Measurements from ENCODE around the gene DRD3.

DRD3 gene

DNA sequence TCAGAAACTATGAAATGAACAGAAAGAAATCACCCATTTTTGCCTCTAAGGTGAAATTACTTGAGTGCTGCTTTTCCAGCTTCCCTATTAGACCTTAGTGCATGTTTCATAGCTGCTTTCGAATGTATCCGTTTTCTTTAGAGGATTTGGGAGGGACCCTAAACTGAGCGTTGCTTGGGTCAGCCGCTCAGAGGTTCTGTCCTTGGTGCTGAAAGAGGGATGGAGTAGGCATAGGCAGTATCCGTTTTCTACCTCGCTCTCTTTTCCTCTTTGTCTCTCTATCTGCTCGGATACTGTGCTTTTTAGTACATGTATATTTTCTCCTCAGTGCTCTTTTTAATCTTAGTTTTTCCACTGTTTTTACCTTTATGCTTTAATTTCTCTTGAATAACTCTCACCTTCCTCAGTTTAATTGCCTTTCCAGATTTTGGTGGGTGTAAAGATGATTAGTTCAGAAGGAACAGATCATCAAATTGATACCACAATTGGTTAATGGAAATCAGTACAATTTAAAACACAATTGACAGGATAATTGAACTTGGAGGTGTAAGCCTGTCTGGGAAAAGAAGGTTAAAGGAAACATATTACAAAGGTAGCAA lies at the start of gene DRD3:
TSS of gene DRD3 (minus strand) at position 283 of the 599 bp plus-strand sequence. CDS start 7,060 bp downstream, outside the sequence.
- FAIRE-seq (no peak), DNase-seq (ENCODE audit: low spot score) (no peak)

DNA sequence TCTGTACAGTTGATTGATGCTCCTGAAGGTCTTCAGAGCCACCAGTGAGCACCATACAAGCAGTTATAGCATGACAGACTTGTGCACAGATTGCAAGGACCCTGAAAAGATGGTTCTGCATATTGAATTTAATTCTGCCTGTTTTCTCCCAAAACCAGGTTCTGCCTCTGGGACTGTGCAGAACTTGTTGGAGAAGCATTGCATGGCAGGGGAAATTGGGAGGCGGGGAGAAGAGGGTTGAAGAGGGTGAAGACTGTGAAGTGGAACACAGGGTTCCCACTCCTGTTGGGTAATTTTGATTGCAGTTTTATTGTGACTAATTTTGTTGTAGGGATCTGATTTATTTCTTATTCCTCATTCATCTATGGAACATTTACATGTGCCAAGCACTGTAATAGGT lies 48.2 kb upstream of the DRD3 start:
- DNase-seq (ENCODE audit: low spot score), result no peak
- no peak for FAIRE-seq

DNA sequence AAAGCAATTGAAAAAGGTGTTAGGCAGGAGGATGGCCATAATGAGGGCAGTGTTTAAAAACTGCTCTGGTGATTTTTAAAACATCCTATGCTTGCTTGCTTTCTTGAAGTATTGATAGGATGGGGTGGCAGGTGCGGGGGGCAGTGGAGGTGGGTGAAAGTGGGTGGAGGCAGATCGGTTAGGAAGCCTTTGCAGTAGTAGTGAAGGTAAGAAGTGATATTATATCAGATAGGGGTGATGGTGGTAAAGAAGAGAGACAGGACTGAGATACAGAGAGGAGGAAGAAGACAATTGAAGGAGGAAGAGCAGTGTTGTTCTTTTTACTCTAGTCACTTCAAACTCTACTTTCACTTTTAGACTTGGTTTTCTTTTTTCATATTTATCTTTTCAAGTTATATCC lies 47.5 kb upstream of the DRD3 start:
- no peak for DNase-seq (ENCODE audit: low spot score)
- FAIRE-seq, result no peak

DNA sequence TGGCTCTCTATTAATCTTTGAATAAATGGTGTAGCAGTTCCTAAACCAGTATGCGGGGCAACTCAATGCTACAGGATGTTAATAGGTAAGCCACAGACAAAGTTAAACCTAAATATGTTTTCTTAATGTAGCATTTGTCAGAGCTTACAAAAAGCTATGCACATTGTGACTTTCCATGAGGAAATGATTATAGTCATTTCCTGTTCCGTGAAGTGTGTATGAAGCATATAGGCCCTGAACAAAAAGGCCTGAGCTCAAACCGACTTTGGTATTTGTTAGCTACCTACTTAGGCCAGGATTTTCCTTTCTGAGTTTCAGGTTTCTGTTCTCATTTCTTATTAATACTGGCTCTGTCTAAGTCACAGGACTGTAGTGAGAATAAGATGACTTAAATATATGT lies 44.3 kb upstream of the DRD3 start:
- no peak for DNase-seq (ENCODE audit: low spot score)
- no peak for FAIRE-seq

DNA sequence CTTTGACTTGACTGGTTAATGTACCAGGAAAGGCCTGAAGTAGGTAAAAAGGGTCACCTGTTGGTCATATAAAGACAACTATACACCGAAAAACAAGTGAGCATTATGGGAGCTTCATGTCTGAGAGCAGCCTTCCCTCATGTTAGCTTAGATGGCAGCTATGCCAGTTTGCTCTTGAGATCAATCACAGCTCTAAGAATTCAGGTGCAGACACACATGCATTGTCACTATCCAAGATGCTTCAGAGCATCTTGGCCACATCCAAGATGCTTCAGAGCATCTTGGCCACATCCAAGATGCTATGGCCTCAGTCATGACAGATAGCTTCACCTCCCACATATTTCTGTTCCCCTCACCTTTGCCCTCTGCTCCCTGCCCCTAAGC lies 43.0 kb upstream of the DRD3 start:
- no peak for DNase-seq (ENCODE audit: low spot score)
- FAIRE-seq, result no peak

DNA sequence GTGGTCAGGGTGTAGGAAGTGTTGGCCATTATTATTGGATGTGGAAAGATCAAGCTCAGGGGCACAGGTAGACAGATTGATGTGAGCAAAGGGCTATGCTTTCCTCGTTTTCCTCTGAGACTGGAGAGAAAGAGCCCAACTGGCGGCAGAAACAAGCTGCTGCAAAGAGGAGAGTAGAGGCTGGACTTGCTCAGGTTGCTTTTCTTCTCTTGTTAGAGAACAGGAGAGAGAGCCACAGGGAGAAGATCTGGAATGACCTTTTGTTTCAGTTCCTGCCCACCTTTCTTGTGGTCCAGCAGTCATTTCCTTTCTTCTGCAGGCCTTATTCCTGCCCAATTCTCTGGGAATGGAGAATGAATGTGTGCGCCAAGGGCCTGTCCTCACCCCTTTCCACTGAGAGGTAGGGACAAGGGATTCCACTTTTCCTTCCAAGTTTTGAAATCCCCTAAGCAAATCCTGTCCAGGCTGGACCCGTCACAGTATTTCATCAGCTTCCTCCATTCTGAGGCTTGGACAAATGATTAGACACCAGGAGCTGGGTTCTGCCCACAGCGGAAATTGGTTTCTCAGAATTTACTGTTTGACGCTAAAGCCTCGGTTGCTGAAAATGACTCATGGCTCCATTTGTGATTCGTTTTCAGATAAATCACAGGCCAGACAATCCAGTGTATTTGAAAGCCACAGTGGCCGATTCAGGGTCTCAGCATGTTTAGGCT lies 42.5 kb upstream of the DRD3 start:
- no peak for FAIRE-seq
- no peak for DNase-seq (ENCODE audit: low spot score)

DNA sequence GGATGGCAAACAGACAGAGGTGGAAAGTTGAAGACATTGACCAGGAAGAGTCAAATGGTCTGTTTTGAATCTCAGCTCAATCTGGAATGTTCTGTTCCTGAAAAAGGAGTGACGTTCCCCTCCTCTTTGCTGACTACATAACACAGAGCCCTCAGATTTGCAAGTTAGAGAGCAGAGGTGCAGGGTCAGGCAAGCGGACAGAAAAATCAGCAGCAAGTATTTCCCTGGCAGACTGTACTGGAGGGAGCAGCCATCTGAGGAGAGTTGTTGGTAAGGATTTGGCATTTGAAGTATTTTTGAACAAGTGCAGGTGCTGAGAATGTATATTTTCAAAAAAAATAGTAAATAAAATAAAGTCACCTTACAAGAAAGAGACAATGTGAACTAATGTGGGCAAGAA lies 40.9 kb upstream of the DRD3 start:
- DNase-seq (ENCODE audit: low spot score), result no peak
- FAIRE-seq, result no peak

DNA sequence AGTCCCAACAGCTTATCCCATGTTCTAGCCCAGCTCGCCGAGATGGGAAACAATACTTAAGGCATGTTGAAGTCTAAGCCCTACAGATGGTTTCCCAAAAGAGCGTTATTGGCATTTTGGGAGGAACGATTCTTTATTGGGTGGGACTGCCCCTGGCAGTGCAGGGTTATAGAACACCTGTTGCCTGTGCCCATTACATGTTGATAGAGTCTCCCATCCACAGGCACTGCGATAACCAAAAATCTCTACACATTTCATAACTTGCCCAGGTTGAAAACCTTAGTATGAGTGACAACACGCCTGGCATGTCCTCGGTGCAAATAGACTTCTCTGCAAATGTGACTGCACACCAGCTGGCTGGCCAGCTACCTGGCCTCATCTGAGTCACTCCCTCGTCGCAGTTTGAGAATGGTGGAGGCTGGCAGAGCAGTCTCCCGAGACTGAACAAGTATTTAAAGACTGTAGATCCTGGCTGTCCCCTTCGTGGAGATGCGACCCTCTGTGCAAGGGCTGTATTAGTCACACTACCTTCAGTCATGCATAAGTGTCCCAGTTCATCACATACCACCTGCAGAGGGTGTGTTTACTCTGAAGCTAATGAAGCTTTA lies 39.8 kb upstream of the DRD3 start:
- no peak for FAIRE-seq
- no peak for DNase-seq (ENCODE audit: low spot score)

DNA sequence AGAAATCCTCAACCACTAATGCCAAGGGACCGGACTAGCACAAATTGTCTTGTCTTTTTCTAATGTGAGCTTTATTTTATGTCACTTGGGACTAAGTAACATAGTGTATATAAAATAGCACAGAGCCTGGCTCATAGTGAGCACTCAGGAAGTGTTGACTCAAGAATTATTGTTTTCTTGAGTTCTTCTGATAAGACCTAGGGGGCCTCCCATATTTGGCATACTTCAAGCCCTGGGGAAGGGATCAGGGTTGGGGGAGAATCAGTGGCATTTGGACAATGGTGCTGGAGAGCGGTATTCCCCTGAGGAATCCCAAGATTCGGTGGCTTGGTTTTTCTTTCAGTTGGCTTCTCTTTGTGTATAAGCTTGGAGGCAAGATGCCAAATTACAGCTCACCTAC lies 39.2 kb upstream of the DRD3 start:
- FAIRE-seq (no peak), DNase-seq (ENCODE audit: low spot score) (no peak)

DNA sequence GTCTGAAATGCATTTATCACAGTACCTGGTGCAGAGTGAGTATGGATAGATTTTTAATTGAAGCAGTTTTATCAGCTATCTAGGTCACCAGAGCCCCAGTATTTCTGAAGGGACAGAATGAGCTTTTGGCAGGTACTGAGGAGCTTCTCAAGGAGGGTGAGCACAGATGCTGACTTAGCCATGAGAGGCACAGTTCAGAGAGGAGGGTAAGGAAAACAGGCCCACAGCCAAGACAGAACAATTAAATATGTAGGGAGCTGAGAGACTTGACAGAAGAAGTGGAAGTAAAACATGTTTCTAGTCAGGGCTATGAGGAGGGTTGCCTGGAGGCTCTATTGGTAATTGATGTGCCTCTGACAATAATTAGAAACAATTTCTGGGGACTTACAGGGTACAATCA lies 38.4 kb upstream of the DRD3 start:
- FAIRE-seq (no peak), DNase-seq (ENCODE audit: low spot score) (no peak)

DNA sequence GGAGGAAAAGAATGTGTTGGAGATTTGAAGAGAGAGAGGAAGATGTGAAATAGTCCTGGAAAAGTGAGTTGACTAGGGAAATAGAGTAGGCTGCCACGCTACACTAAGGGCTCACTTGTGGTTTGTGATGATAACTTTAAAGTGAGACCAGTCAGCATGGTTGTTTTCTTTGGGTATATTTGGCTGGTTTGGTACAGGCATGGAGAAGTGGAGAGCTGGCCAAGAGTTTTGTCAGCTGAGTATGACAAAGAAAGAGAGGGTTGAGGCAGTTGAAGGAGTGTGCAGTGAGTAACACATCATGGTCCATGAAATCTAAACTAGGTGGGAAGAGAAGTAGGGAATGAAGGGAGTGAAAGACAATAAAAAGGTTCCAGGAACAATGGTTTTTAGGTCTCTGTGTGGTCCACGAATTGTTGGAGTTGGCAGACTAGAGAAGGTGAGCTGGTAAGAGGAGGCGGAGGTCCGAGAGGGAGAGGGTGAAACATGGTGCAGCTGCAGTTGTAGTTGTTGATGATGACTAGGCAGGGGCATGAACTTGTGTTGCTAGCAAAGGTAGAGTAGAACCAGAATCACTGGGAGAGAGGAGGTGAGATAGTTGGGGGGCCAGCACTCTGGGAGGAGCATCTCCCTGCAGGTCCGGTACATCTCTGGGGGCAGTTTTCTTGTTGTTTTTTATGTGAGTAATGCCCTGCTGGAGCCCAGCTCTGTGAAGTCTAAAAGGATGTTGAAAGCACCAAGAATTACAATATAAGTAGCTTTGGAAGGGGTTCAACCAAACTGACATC lies 37.5 kb upstream of the DRD3 start:
- FAIRE-seq (no peak), DNase-seq (ENCODE audit: low spot score) (no peak)

DNA sequence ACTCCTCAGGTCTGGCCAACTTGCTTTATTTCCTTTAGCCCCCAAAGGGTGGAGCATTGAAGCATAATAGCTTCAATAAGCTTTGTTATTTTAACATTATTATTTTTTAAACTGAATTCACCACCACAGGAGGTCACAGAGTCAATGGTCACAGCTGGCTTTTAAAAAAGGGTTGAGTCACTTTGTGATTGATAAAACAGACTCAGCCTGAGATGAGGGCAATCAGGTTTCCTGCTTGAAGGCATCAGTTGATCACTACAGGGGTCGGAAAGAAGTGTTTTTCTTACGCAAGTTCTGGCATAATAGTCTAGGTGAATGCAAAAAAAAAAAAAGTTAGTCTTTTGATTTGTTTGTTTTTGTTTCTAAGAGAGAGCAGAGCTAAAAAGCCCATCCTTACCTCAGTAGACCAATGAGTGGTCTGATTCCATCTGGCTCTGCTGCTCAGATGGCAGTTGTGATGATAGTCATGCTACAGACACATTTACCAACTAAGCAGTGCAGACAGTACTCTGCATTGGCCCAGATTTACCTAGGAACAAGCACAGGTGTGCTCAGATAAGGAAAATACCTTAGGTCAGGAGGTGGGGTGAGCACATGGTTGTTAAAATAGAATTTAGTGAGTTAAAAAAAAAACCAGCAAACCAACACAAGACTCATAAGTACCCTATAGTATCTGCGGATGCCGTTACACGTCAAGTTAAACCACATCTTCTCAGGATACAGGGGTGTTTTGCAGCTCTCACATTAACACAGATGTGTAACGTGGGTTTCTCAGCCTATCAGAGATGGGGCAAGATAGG lies 35.9 kb upstream of the DRD3 start:
- DNase-seq (ENCODE audit: low spot score) (no peak), FAIRE-seq (no peak)

DNA sequence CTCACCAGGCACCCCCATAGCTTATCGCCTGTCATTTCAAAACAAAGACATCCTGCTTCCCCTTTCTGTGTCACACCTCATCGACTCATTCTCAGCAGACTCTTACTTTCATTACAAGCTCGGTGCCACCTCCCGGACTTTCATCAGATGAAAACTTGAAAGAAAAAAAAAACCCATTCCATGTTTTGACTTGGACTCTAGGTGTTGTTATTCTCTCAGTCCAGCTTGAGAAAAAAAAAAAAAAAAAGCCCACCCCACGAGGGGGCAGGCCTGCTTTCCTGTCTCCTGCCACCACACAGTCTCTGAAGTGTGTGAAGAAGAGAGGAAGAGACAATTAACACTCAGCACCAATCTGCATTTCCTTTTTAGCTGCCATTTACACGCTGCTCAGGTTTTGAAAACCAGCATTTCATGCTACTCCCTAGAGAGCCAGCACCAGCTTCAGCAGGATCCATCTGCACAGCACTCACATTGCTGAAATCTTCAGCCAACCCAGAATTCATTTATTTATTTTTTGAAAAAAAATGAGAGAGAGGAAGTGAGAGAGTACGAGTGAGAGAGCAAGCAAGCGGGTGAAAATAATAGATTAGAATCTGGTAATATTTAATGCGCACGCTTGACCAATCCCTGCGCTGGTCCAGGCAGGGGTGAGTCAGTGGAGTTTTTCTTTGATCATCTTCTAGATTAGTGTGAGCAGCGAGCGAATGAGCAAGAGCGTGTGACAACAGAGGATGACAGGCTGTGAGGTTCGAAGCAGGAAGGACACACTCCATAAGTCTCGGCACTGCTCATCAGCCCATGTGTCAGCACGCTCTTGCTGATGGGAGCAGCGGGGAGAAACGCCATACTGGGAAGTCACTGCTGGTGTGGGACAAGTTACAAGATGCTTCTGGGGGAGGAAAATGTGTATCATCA lies 35.0 kb upstream of the DRD3 start:
- FAIRE-seq (peak; percentile 90), DNase-seq (ENCODE audit: low spot score) (peak; percentile 93)

DNA sequence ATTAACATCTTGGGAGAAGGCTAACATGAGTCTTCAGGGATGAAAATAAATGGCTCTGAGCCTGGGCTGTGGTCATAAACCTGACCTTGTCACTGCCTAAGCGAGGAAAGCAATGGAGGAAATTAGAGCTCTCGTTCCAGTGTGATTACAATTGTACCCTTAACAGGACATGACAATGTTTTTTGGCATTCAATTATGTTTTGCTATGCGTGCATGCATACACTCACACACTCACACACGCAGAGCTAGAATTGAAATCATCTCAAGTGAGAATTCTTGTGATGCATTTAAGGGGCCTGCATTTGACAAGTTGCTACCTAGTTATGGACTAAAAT lies 34.4 kb upstream of the DRD3 start:
- no peak for DNase-seq (ENCODE audit: low spot score)
- FAIRE-seq, result no peak

DNA sequence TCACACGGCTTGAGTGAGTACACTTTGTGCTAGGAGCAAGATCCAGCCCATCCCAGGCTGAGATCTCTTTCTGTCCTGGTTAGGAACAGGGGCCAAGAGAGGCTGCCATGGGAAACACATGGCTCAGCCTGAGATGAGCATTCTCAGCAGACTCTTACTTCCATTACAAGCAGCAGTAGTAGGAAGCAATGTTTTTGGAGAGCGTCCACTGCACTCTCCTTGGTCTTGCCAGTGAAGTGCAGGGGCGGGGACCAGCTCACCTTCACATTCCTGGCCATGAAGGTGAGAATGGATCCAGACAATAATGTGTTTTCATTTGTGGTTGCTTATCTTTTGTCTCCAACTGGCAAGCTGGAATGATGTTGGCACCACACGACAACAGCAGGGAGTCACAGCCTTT lies 33.8 kb upstream of the DRD3 start:
- no peak for DNase-seq (ENCODE audit: low spot score)
- no peak for FAIRE-seq

DNA sequence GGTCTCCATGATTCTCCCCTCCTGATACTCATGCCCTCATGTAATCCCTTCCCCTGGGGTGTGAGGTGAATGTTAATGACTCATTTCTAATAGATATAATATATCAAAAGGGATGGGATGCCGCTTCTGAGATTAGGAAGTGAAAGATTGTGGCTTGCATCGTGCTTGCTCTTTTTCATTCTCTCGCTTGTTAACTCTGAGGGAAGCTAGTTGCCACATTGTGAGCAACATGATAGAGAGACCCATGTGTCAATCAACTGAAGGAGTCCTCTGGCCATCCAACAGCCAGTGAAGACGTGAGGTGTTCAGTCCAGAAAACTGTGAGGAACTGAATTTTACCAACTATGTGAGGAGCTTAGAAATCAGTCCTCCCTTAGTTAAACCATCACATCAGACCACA lies 28.9 kb upstream of the DRD3 start:
- DNase-seq (ENCODE audit: low spot score) (no peak), FAIRE-seq (no peak)

DNA sequence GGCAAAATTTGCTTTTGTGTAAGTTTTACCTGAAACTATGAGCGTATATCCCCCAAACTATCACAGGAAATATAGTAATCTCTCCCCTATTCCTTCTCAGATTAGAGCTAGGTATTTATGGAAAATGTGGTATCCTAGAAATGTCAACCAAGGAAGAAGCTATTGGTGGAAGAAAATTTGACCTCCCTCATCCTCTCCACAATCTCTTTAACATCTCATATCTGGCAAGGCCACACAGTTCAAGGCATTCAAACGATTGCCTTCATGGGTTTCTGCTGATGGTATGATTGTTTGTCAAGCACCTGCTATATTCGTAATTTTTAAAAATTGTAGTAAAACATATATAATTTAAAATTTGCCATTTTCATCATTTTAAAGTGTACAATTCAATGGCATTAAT lies 27.5 kb upstream of the DRD3 start:
- FAIRE-seq, result no peak
- DNase-seq (ENCODE audit: low spot score), result no peak

DNA sequence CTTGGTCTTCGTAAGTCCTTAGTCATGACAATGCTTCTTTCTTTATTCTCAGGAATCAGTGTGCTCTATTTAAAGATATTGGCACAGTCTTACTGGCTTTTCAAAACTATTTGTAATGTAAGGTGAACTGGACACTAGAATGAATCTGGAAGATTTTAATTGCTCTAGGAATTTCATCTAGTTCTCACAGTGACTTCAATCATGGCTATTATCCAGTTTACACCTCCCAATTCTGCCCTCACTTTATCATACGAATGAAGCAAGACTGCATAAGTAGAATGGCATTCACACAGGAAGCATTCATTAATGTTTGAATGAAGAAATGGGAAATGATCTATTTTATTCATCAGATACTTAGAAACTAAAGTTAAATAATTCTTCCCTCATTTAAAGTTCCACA lies 26.7 kb upstream of the DRD3 start:
- DNase-seq (ENCODE audit: low spot score), result no peak
- FAIRE-seq, result no peak

DNA sequence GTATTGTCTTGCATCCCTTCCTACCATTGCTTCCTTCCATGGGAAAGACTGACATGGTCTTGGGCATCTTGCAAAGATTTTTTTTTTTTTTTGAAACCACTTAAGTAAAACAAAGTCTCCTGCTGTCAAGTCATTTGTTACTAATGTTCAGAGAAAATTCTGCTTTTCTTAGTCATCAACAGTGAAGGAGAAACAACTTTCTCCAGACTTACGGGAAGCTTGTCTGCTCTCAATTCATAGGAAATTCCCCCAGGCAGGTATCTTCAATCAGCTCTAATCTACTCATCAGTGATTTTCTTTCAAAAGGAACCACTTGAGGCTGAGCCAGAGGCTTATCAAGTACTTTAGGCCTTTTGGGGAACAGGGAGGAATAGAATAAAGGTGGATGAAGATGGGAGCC lies 15.9 kb upstream of the DRD3 start:
- FAIRE-seq (no peak), DNase-seq (ENCODE audit: low spot score) (no peak)

DNA sequence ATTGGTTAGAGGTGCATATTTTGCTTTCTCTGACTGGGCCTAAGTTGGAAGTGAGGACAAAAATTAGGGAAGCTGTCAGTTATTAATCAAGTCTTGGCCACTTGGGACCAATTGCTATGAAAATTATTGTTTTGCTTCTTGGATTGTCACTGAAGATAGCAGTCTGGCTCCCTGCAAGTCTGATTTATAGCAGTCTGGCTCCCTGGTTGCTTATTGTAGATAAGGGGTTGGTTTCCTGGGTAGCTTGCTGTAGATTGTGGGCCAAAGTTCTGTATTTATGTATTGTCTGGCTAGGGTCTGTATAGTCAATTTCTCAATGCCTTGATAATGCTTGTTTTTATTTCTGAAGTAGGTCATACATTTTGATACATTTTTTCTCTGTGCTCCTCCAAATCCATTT lies 13.3 kb upstream of the DRD3 start:
- no peak for FAIRE-seq

DNA sequence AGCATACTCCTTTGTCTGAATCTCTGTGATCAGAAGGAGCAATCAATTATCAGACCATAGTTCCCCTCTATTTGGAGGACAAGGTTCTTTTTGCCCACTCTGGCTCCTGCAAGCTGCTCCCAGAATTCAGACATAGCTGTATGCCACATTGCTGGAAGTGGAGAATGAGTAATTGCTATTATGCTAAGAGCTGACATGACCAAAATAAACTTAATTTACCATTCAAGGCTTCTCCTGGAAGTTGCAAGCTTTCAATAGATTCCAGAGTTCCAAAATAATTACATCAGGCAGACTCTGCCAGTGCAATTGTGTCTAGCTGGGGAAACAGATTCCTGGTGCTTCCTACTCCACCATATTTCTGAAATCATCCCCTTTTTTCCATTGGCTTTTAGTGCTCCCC lies 7.6 kb upstream of the DRD3 start:
- FAIRE-seq (no peak), DNase-seq (ENCODE audit: low spot score) (no peak)

More for the DNA sequence above, 13.3 kb upstream of the DRD3 start:
- DNase-seq (ENCODE audit: low spot score), result no peak
